ENCODE data around the gene NUDT16L1.

DNA sequence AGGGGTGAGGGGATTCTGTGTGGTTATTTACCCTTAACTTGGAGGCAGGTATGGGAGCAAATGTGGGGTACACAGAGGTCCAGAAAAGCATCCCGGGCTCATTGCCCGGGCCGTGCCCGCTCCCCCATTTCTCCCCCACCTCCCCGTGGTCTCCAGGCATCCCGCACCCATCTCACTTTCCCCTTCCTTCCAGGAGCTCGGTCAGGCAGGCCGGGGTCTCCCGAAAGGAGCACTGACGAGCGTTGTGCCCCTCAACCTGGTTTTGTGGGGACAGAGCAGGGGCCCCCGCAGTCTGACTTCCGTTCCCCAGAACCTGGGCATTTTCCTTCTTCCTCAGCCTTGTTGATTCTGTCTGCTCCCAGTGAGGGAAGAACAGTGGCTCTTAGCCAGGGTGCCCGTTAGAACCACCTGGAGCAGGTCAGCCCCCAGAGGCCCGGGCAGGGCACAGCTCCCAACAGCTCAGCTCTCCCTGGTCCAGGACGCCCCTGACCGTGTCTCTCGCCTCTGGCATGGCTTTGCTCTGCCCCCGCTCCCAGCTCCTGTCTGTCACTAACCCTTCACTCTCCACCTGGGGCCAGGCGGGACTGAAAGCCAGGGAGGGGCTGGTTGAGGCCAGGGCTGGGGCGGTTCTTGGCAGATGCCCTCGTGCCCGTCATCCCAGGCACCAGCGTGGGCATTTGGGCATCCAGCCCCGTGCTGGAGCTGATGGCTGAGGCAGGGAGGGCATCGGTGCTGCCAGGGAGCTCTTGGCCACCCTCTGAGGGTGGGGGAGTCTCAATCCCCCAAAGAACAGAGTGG is 12.5 kb upstream of the NUDT16L1 start:
- TF ChIP-seq, protein P1, sequence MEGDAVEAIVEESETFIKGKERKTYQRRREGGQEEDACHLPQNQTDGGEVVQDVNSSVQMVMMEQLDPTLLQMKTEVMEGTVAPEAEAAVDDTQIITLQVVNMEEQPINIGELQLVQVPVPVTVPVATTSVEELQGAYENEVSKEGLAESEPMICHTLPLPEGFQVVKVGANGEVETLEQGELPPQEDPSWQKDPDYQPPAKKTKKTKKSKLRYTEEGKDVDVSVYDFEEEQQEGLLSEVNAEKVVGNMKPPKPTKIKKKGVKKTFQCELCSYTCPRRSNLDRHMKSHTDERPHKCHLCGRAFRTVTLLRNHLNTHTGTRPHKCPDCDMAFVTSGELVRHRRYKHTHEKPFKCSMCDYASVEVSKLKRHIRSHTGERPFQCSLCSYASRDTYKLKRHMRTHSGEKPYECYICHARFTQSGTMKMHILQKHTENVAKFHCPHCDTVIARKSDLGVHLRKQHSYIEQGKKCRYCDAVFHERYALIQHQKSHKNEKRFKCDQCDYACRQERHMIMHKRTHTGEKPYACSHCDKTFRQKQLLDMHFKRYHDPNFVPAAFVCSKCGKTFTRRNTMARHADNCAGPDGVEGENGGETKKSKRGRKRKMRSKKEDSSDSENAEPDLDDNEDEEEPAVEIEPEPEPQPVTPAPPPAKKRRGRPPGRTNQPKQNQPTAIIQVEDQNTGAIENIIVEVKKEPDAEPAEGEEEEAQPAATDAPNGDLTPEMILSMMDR (IDR thresholded peaks at IDR 0.05): no peak
- TF ChIP-seq, protein P2, sequence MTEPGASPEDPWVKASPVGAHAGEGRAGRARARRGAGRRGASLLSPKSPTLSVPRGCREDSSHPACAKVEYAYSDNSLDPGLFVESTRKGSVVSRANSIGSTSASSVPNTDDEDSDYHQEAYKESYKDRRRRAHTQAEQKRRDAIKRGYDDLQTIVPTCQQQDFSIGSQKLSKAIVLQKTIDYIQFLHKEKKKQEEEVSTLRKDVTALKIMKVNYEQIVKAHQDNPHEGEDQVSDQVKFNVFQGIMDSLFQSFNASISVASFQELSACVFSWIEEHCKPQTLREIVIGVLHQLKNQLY (CRISPR knock-in tag; IDR thresholded peaks at IDR 0.05): no peak
- TF ChIP-seq RELA (CRISPR knock-in tag; IDR thresholded peaks at IDR 0.05; ENCODE audit: borderline replicate concordance) (no peak), IRF2 (CRISPR knock-in tag; IDR thresholded peaks at IDR 0.05; ENCODE audit: borderline replicate concordance, low read depth) (no peak), NFYB (CRISPR knock-in tag; conservative IDR thresholded peaks at IDR 0.05; ENCODE audit: low read depth) (no peak)
- TF ChIP-seq, protein P3, sequence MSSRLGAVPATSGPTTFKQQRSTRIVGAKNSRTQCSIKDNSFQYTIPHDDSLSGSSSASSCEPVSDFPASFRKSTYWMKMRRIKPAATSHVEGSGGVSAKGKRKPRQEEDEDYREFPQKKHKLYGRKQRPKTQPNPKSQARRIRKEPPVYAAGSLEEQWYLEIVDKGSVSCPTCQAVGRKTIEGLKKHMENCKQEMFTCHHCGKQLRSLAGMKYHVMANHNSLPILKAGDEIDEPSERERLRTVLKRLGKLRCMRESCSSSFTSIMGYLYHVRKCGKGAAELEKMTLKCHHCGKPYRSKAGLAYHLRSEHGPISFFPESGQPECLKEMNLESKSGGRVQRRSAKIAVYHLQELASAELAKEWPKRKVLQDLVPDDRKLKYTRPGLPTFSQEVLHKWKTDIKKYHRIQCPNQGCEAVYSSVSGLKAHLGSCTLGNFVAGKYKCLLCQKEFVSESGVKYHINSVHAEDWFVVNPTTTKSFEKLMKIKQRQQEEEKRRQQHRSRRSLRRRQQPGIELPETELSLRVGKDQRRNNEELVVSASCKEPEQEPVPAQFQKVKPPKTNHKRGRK (CRISPR knock-in tag; IDR thresholded peaks at IDR 0.05; ENCODE audit: borderline replicate concordance): no peak
- TF ChIP-seq, protein P4, sequence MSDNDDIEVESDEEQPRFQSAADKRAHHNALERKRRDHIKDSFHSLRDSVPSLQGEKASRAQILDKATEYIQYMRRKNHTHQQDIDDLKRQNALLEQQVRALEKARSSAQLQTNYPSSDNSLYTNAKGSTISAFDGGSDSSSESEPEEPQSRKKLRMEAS (CRISPR knock-in tag; IDR thresholded peaks at IDR 0.05): no peak
- TF ChIP-seq, protein P5, sequence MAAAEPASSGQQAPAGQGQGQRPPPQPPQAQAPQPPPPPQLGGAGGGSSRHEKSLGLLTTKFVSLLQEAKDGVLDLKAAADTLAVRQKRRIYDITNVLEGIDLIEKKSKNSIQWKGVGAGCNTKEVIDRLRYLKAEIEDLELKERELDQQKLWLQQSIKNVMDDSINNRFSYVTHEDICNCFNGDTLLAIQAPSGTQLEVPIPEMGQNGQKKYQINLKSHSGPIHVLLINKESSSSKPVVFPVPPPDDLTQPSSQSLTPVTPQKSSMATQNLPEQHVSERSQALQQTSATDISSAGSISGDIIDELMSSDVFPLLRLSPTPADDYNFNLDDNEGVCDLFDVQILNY (CRISPR knock-in tag; IDR thresholded peaks at IDR 0.05): no peak
